ENCODE measurements around the gene PRXL2A.

The PRXL2A gene

GRCh38 chr10:80465839-80466590 is 57.7 kb downstream of the PRXL2A start:
- H3K27ac ChIP-seq (replicated peaks): peak overlapping the region; percentile 58
- no peak for DNase-seq (ENCODE audit: low read depth in 1 of 2, low spot score in 1 of 2)

GRCh38 chr10:80466724-80467326 is 58.5 kb downstream of the PRXL2A start:
- peak; percentile 65; the same call in 1 of the 2 replicates for TF ChIP-seq SPI1 (IDR thresholded peaks at IDR 0.05; ENCODE audit: borderline replicate concordance, low read depth)
- TF ChIP-seq GABPA (IDR thresholded peaks at IDR 0.05; ENCODE audit: low read depth): no peak
- DNase-seq (ENCODE audit: low read depth in 1 of 2, low spot score in 1 of 2): no peak
- H3K4me3 ChIP-seq (replicated peaks; ENCODE audit: insufficient read depth, low read length): no peak overlapping the region

More at GRCh38 chr10:80465839-80466590, 57.7 kb downstream of the PRXL2A start:
- TF ChIP-seq SPI1 (IDR thresholded peaks at IDR 0.05; ENCODE audit: borderline replicate concordance, low read depth): no peak
- TF ChIP-seq REST (IDR thresholded peaks at IDR 0.05; ENCODE audit: insufficient replicate concordance, low read depth): no peak
- TF ChIP-seq POLR2AphosphoS5 (IDR thresholded peaks at IDR 0.05; ENCODE audit: low read depth): no peak
- no peak for TF ChIP-seq CTCF (IDR thresholded peaks at IDR 0.05; ENCODE audit: insufficient read depth, low read length)
- TF ChIP-seq GABPA (IDR thresholded peaks at IDR 0.05; ENCODE audit: low read depth): no peak
- Histone ChIP-seq H3K27me3 (ENCODE audit: insufficient read depth, poor library complexity, severe bottlenecking) (no peaks in the 10 kb centered on the region), H3K4me3 (replicated peaks; ENCODE audit: insufficient read depth, low read length) (no peak overlapping the region)

GRCh38 chr10:80468002-80468401 is 59.7 kb downstream of the PRXL2A start:
- DNase-seq (ENCODE audit: low read depth in 1 of 2, low spot score in 1 of 2): no peak

More at GRCh38 chr10:80466724-80467326, 58.5 kb downstream of the PRXL2A start:
- H3K27me3 ChIP-seq (ENCODE audit: insufficient read depth, poor library complexity, severe bottlenecking): no peaks in the 10 kb centered on the region
- peak overlapping the region; percentile 58 for H3K27ac ChIP-seq (replicated peaks)

More at GRCh38 chr10:80468002-80468401, 59.7 kb downstream of the PRXL2A start:
- Histone ChIP-seq H3K27ac (replicated peaks) (no peak overlapping the region), H3K27me3 (ENCODE audit: insufficient read depth, poor library complexity, severe bottlenecking) (no peaks in the 10 kb centered on the region), H3K4me3 (replicated peaks; ENCODE audit: insufficient read depth, low read length) (no peak overlapping the region)
- TF ChIP-seq POLR2AphosphoS5 (IDR thresholded peaks at IDR 0.05; ENCODE audit: low read depth) (no peak), GABPA (IDR thresholded peaks at IDR 0.05; ENCODE audit: low read depth) (no peak), SPI1 (IDR thresholded peaks at IDR 0.05; ENCODE audit: borderline replicate concordance, low read depth) (no peak), REST (IDR thresholded peaks at IDR 0.05; ENCODE audit: insufficient replicate concordance, low read depth) (no peak), CTCF (IDR thresholded peaks at IDR 0.05; ENCODE audit: insufficient read depth, low read length) (no peak)

Data from HL-60 (cell line).